H1 (cell line): Measurements from ENCODE around the gene ALKBH3. TPM values are rescaled to one million over a fixed set of nuclear protein-coding genes. Genes with fewer than 3 reads are reported as not detected.

Experiments used
- CHD1 ChIP-seq: IDR thresholded peaks from 2 replicates; pipeline ENCODE4 v1.6.1; 2012; ENCODE audit warnings: low read depth, low read length, improper control_type of control experiment
- EGR1 ChIP-seq: IDR thresholded peaks from 2 replicates; pipeline ENCODE4 v1.6.1; 2011; ENCODE audit warnings: low read depth, low read length, borderline replicate concordance
- KDM5A ChIP-seq: fragments of 200-600 bp; IDR thresholded peaks from 2 replicates; pipeline ENCODE4 v1.7.1; 2012; ENCODE audit warnings: mild to moderate bottlenecking, low read length, inconsistent platforms, mixed read lengths
- RBBP5 ChIP-seq: IDR thresholded peaks from 2 replicates; pipeline ENCODE4 v1.7.1; 2012; ENCODE audit warnings: low read depth, mild to moderate bottlenecking, inconsistent platforms, low read length, moderate library complexity, borderline replicate concordance
- SIX5 ChIP-seq: IDR thresholded peaks from 2 replicates; pipeline ENCODE4 v1.6.1; 2011; ENCODE audit warnings: mild to moderate bottlenecking, low read depth, low read length
- ZNF274 ChIP-seq: IDR thresholded peaks from 2 replicates; pipeline ENCODE4 v1.7.0; 2012; ENCODE audit warnings: low read length, borderline replicate concordance; ENCODE audit errors: extremely low read depth
- polyA plus RNA-seq, 7 experiments: library from polyadenylated mRNA; depleted of rRNA in 3 of 7; stranded (reverse) in 5 of 7; unstranded in 2 of 7; fragments of >200 nt in 5 of 7; fragments of 200-250 nt in 2 of 7; gene quantifications; 1 replicate in 5 of 7; 2 replicates in 1 of 7; 4 replicates in 1 of 7; pipeline versions ENCODE4 v1.2.1 to v1.2.3, GENCODE V29; 2011 to 2013; ENCODE audit warnings: missing spikeins in 2 of 7, mixed read lengths in 2 of 7
- total RNA-seq: library from RNA; stranded (reverse); fragmentation: NEBNext Ultra II Directional; extraction: Animal tissue kit (Norgen Biotek cat#: 25700); gene quantifications from 2 replicates; pipeline ENCODE4 v1.2.1, GENCODE V29; 2021

Gene ALKBH3
- total and polyA plus RNA-seq, 2 of the 8 experiments (the other 6 are each of a cell fraction or from before 2014, with no cell fraction given), result 10.5 to 11.4 TPM

DNA sequence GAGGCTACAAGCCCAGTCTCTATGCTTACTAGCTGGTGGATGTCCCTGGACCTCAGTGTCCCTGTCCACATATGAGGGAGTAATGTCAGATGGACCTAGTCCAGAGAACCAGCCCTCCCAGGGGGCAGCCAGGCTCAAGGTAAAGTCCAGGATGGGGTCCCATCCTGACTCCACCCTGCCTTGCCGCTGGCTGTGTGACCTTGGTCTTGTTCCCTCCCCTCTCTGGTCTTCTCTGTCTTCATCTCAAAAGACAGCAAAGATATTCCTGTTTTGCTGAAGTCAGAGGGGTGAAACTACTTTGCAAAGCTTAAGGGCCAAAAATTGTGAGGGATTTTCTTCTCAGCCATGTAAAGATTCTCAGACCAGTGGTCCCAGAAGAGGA is 52.6 kb downstream of the ALKBH3 start (continued):
- no peak for TF ChIP-seq CHD1
- no peak for TF ChIP-seq KDM5A
- no peak for TF ChIP-seq RBBP5
- TF ChIP-seq ZNF274, result no peak
- no peak for TF ChIP-seq SIX5
- TF ChIP-seq EGR1, result no peak
